Neural cell (in vitro differentiated cells): ENCODE data around the gene GOLGA6B. TPM values are rescaled to one million over a fixed set of nuclear protein-coding genes. Genes with fewer than 3 reads are reported as not detected.
"Not testable (repeated sequence)": the region's sequence is repeated elsewhere in the genome, so short reads cannot be mapped to it uniquely, and the experiment has no call there.

ENCODE experiments used
- H2AFZ ChIP-seq: fragments of 200-600, 300-800 bp; sonication (generic), shearing (Covaris generic); 2 replicates; pipeline ENCODE4 v1.6.0; 2014; ENCODE audit warnings: low read depth, mild to moderate bottlenecking, antibody characterized with exemption, low read length, moderate library complexity
- H3F3A ChIP-seq: fragments of 200-600 bp; shearing (Covaris generic); 2 replicates; pipeline ENCODE4 v1.6.1; 2016; ENCODE audit warnings: mild to moderate bottlenecking, moderate library complexity, mixed read lengths, antibody characterized with exemption, low read length; ENCODE audit not compliant: insufficient read depth, poor library complexity, severe bottlenecking
- H3K27ac ChIP-seq: fragments of 200-600, 300-800 bp; sonication (generic), shearing (Covaris generic); 2 replicates; pipeline ENCODE4 v1.5.1; 2014; ENCODE audit warnings: mild to moderate bottlenecking, low read length, moderate library complexity
- H3K27me3 ChIP-seq: fragments of 300-800, 200-600 bp; sonication (generic), shearing (Covaris generic); 2 replicates; pipeline ENCODE4 v1.6.0; 2014; ENCODE audit warnings: mild to moderate bottlenecking, low read depth, low read length, moderate library complexity; ENCODE audit not compliant: insufficient read depth
- H3K36me3 ChIP-seq: fragments of 300-800, 200-600 bp; sonication (generic), shearing (Covaris generic); 2 replicates; pipeline ENCODE4 v1.5.1; 2014; ENCODE audit warnings: mild to moderate bottlenecking, antibody characterized with exemption, low read length, moderate library complexity; ENCODE audit not compliant: insufficient read depth
- H3K4me2 ChIP-seq: fragments of 300-800, 200-600 bp; sonication (generic), shearing (Covaris generic); 2 replicates; pipeline ENCODE4 v1.6.0; 2014; ENCODE audit warnings: mild to moderate bottlenecking, low read length
- H3K4me3 ChIP-seq: fragments of 300-800, 200-600 bp; sonication (generic), shearing (Covaris generic); 2 replicates; pipeline ENCODE4 v1.5.1; 2014; ENCODE audit warnings: mild to moderate bottlenecking, low read length, moderate library complexity
- H3K79me2 ChIP-seq: fragments of 200-600 bp; shearing (Covaris generic); replicated peaks from 2 replicates; pipeline ENCODE4 v1.6.0; 2014; ENCODE audit warnings: mild to moderate bottlenecking, low read length, moderate library complexity; ENCODE audit not compliant: insufficient read depth
- H3K9ac ChIP-seq: fragments of 300-800, 200-600 bp; sonication (generic), shearing (Covaris generic); 2 replicates; pipeline ENCODE4 v1.6.1; 2016; ENCODE audit warnings: mild to moderate bottlenecking, low read length, mixed read lengths
- H3K9me2 ChIP-seq: fragments of 200-600 bp; shearing (Covaris generic); 2 replicates; pipeline ENCODE4 v1.6.1; 2016; ENCODE audit warnings: mild to moderate bottlenecking, low read length, mixed read lengths; ENCODE audit not compliant: insufficient read depth
- H3K9me3 ChIP-seq: fragments of 200-600, 300-800 bp; sonication (generic), shearing (Covaris generic); 2 replicates; pipeline ENCODE4 v1.6.1; 2016; ENCODE audit warnings: mild to moderate bottlenecking, mixed run types, low read length, moderate library complexity, mixed read lengths
- H4K20me1 ChIP-seq: fragments of 200-600 bp; shearing (Covaris generic); 2 replicates; pipeline ENCODE4 v1.6.1; 2016; ENCODE audit warnings: mild to moderate bottlenecking, mixed run types; ENCODE audit not compliant: insufficient read depth
- CTCF ChIP-seq: fragments of 450-650 bp; IDR thresholded peaks from 2 replicates; pipeline ENCODE4 v1.5.1; 2014; ENCODE audit warnings: antibody characterized with exemption, mild to moderate bottlenecking, moderate library complexity; ENCODE audit not compliant: poor library complexity, severe bottlenecking
- EP300 ChIP-seq: fragments of 450-650 bp; conservative IDR thresholded peaks from 2 replicates; pipeline ENCODE4 v1.6.1; 2014; ENCODE audit warnings: antibody characterized with exemption, mild to moderate bottlenecking, moderate library complexity; ENCODE audit not compliant: poor library complexity, severe bottlenecking
- EZH2 ChIP-seq: fragments of 200-600, 300-800 bp; shearing (Covaris generic), sonication (generic); IDR thresholded peaks from 2 replicates; pipeline ENCODE4 v1.6.1; 2014; ENCODE audit warnings: antibody characterized with exemption, low read length, borderline replicate concordance, mild to moderate bottlenecking; ENCODE audit not compliant: insufficient read depth, poor library complexity, severe bottlenecking
- MXI1 ChIP-seq: fragments of 450-650 bp; conservative IDR thresholded peaks from 2 replicates; pipeline ENCODE4 v1.6.1; 2014; ENCODE audit warnings: antibody characterized with exemption, mild to moderate bottlenecking; ENCODE audit not compliant: poor library complexity, severe bottlenecking
- POLR2AphosphoS5 ChIP-seq: IDR thresholded peaks from 2 replicates; pipeline ENCODE4 v1.6.1; 2012
- RAD21 ChIP-seq: fragments of 450-650 bp; conservative IDR thresholded peaks from 2 replicates; pipeline ENCODE4 v1.6.1; 2014; ENCODE audit warnings: antibody characterized with exemption, mild to moderate bottlenecking, moderate library complexity
- REST ChIP-seq: IDR thresholded peaks from 2 replicates; pipeline ENCODE4 v1.6.1; 2012; ENCODE audit warnings: borderline replicate concordance
- SMC3 ChIP-seq: fragments of 450-650 bp; conservative IDR thresholded peaks from 2 replicates; pipeline ENCODE4 v1.6.1; 2014; ENCODE audit warnings: antibody characterized with exemption, mild to moderate bottlenecking, moderate library complexity; ENCODE audit not compliant: poor library complexity
- TAF1 ChIP-seq: IDR thresholded peaks from 2 replicates; pipeline ENCODE4 v1.6.1; 2012; ENCODE audit warnings: low read depth
- polyA plus RNA-seq: library from polyadenylated mRNA; depleted of rRNA; stranded (reverse); fragments of >200 nt; gene quantifications from 2 replicates; pipeline ENCODE4 v1.2.3, GENCODE V29; 2014

The GOLGA6B gene
- polyA plus RNA-seq, 1 donor from 2014 or later, result not detected

- no peaks in the 10 kb centered on the region for H3K9me2 ChIP-seq
- H3K36me3 ChIP-seq, result no peaks in the 10 kb centered on the region
- no peaks in the 10 kb centered on the region for H3K27me3 ChIP-seq
- no peak for TF ChIP-seq EZH2
- TF ChIP-seq RAD21, result no peak
- TF ChIP-seq CTCF, result no peak
- no peak for TF ChIP-seq EP300
- no peak for TF ChIP-seq REST
- TF ChIP-seq POLR2AphosphoS5, result no peak
- no peak for TF ChIP-seq TAF1
- no peak for TF ChIP-seq SMC3
- no peak for TF ChIP-seq MXI1
- no peaks in the 10 kb centered on the region for H3K79me2 ChIP-seq
- no peak overlapping the region for H3K27ac ChIP-seq
- H2AFZ ChIP-seq, result no peak overlapping the region
- H3K9me3 ChIP-seq, result no peaks in the 10 kb centered on the region
- no peaks in the 10 kb centered on the region for H3F3A ChIP-seq
- H3K9ac ChIP-seq, result no peak overlapping the region
- no peaks in the 10 kb centered on the region for H4K20me1 ChIP-seq
- H3K4me2 ChIP-seq, result no peak overlapping the region
- H3K4me3 ChIP-seq, result no peak overlapping the region
These were observed 44.6 kb upstream of the GOLGA6B start for GRCh38 chr15:72609862-72610261.

GRCh38 chr15:72612324-72612723 is 42.2 kb upstream of the GOLGA6B start:
- not testable (repeated sequence) for H4K20me1 ChIP-seq, H3F3A ChIP-seq, H3K27ac ChIP-seq, H3K9ac ChIP-seq, H3K27me3 ChIP-seq, H3K36me3 ChIP-seq, H3K4me2 ChIP-seq, H3K9me2 ChIP-seq, H3K9me3 ChIP-seq, H3K4me3 ChIP-seq, H3K79me2 ChIP-seq, H2AFZ ChIP-seq
